ENCODE measurements around the gene MAPK14.
"Not testable (repeated sequence)": the region's sequence is repeated elsewhere in the genome, so short reads cannot be mapped to it uniquely, and the experiment has no call there.

The MAPK14 gene

GRCh38 chr6:36027501-36028087, at the start of gene MAPK14:
Gene MAPK14, plus strand, starts transcription at chr6:36027808. Its CDS starts 350 bp downstream, at chr6:36028158.
- no peaks in the 10 kb centered on the region for H3K9me3 Mint-ChIP-seq
- H3K36me3 Mint-ChIP-seq (ENCODE audit: low read depth) = peaks cover 15% of the 10 kb centered on the region
- peaks cover 29% of the 10 kb centered on the region for H3K4me1 Mint-ChIP-seq (ENCODE audit: low read depth)
- peaks cover 29% of the 10 kb centered on the region for H3K27me3 Mint-ChIP-seq (ENCODE audit: low read depth)
- peak within 1 kb of the TSS; percentile 89 for H3K4me3 Mint-ChIP-seq
- H3K27ac Mint-ChIP-seq = peak within 1 kb of the TSS; percentile 88

DNA sequence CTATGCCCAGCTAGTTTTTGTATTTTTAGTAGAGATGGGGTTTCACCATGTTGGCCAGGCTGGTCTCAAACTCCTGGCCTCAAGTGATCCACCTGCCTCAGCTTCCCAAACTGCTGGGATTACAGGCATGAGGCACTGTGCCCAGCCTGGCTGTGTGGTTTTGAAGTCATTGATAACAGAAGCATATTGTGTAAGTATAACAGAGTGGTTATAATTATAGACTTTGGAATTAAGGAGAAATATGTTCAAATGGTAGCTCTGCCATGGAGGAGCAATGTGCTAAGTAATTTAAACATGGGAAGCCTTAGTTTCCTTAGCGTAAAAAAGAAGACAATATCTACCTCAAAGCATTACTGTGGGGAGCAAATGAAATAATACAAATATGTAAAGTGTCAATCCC, 47.5 kb upstream of the MAPK14 start:
- H3K4me1 Mint-ChIP-seq (ENCODE audit: low read depth) = not testable (repeated sequence)

DNA sequence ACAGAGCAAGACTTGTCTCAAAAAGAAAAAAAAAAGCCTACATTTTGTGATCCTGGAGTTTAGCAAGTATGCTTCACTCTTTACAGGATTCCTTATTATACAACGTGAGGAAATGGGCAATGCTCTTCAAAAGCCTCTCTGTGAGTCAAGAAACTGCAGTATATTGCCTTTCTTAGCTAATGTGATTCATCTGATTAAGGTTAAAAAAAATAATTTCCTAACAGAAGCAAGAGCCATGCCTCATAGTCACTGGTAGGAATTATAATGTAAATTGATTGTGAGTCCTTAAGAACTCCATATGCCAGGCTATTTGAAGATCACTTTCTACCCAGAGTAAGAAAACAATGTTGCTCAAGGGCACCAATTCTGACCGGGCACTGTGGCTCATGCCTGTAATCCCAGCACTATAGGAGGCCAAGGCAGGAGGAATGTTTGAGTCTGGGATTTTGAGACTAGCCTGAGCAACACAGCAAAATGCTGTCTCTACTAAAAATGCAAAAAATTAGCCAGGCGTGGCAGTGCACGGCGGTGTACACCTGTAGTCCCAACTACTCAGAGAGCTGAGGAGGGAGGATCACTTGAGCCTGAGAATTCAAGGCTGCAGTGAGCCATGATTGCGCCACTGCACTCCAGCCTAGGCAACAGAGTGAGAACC, 46.5 kb upstream of the MAPK14 start:
- Mint-ChIP-seq H3K4me1 (ENCODE audit: low read depth) (no peaks in the 10 kb centered on the region), H3K27me3 (ENCODE audit: low read depth) (peaks cover 34% of the 10 kb centered on the region), H3K36me3 (ENCODE audit: low read depth) (no peaks in the 10 kb centered on the region), H3K9me3 (no peaks in the 10 kb centered on the region), H3K4me3 (no peak overlapping the region), H3K27ac (no peak overlapping the region)

More for the DNA sequence above, 47.5 kb upstream of the MAPK14 start:
- not testable (repeated sequence) for H3K27ac Mint-ChIP-seq; H3K36me3 Mint-ChIP-seq (ENCODE audit: low read depth); H3K9me3 Mint-ChIP-seq; H3K4me3 Mint-ChIP-seq
- H3K27me3 Mint-ChIP-seq (ENCODE audit: low read depth) = peaks cover 33% of the 10 kb centered on the region

DNA sequence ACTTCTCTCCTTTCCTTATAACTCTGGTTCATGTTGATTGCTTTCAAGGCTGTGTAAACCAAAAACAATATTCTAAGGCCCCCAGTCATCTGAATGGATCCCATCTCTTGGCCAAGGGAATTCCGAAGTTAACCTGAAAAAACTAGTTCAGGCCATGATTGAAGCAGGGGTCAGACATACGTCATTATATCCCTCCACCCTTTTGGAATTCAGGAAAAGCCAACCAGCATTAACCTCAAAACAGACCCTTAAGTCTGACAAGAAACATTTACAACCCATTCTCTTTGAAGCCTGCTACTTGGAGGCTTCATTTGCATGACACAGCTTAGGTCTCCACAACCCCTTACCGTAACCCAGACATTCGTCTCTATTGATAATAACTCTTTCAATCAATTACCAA, 42.9 kb upstream of the MAPK14 start:
- Mint-ChIP-seq H3K27ac (no peak overlapping the region), H3K27me3 (ENCODE audit: low read depth) (peaks cover 31% of the 10 kb centered on the region), H3K4me1 (ENCODE audit: low read depth) (no peaks in the 10 kb centered on the region), H3K9me3 (no peaks in the 10 kb centered on the region), H3K36me3 (ENCODE audit: low read depth) (no peaks in the 10 kb centered on the region), H3K4me3 (no peak overlapping the region)

- H3K27ac Mint-ChIP-seq; H3K4me3 Mint-ChIP-seq; H3K9me3 Mint-ChIP-seq; H3K4me1 Mint-ChIP-seq (ENCODE audit: low read depth); H3K36me3 Mint-ChIP-seq (ENCODE audit: low read depth): not testable (repeated sequence)
- H3K27me3 Mint-ChIP-seq (ENCODE audit: low read depth) = peaks cover 17% of the 10 kb centered on the region
Observed at GRCh38 chr6:35988047-35988446, 39.6 kb upstream of the MAPK14 start.

DNA sequence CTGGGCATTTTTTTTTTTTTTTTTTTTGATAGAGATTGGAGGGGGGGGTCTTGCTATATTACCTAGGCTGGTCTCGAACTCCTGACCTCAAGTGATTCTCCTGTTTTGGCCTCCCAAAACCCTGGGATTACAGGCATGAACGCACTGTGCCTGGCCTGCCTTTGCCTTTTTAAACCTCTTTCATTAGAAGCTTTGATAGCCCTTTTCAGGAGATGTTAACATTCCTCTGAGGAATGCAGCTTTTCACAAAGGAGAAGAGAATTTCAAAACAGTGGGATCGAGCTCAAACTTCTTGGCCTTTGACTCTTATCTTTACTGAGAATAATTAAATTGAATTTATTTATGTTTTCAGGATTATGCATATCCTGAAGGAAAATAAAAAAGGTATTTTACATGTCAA, 34.5 kb upstream of the MAPK14 start:
- no peaks in the 10 kb centered on the region for H3K36me3 Mint-ChIP-seq (ENCODE audit: low read depth)
- peaks cover 4% of the 10 kb centered on the region for H3K27me3 Mint-ChIP-seq (ENCODE audit: low read depth)
- no peak overlapping the region for H3K4me3 Mint-ChIP-seq
- H3K4me1 Mint-ChIP-seq (ENCODE audit: low read depth) = no peaks in the 10 kb centered on the region
- H3K9me3 Mint-ChIP-seq = no peaks in the 10 kb centered on the region
- H3K27ac Mint-ChIP-seq = no peak overlapping the region

GRCh38 chr6:36000451-36000850, 27.2 kb upstream of the MAPK14 start:
- H3K9me3 Mint-ChIP-seq = no peaks in the 10 kb centered on the region
- H3K4me3 Mint-ChIP-seq = no peak overlapping the region
- no peaks in the 10 kb centered on the region for H3K4me1 Mint-ChIP-seq (ENCODE audit: low read depth)
- peaks cover 11% of the 10 kb centered on the region for H3K27me3 Mint-ChIP-seq (ENCODE audit: low read depth)
- no peak overlapping the region for H3K27ac Mint-ChIP-seq
- H3K36me3 Mint-ChIP-seq (ENCODE audit: low read depth) = no peaks in the 10 kb centered on the region

DNA sequence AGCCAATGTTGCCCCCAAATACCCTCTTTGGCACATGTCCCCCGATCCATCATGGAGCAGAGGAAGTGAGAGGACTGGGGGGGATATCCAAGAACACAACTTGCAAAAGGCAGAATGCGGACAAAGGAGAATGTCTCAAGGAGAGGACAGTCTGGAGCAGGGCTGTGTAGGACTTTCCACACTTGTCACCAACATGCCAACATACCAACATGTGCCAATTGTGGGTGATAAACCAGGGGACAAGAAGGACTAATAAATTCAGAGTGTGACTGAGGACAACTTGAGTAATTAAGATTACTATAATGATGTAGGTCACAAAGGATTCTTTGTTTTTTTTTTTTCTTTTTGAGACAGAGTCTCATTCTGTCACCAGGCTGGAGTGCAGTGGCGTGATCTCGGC, 11.9 kb upstream of the MAPK14 start:
- no peak overlapping the region for H3K27ac Mint-ChIP-seq
- H3K36me3 Mint-ChIP-seq (ENCODE audit: low read depth) = no peaks in the 10 kb centered on the region
- H3K9me3 Mint-ChIP-seq = no peaks in the 10 kb centered on the region

DNA sequence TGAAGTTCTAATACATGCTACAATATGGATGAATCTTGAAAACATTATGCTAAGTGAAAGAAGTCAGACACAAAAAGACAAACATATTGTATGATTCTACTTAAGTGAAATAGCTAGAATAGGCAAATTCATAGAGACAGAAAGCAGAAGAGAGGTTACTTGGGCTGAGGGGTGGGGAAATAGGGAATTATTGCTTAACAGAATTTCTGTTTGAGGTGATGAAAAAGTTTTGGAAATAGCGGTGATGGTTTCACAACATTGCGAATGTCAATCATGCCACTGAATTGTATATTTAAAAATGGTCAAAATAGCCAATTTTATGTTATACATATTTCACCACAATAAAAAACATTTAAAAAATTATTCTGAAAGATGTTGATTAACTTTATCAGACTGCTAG, 9.3 kb upstream of the MAPK14 start:
- H3K4me3 Mint-ChIP-seq = no peak overlapping the region
- H3K36me3 Mint-ChIP-seq (ENCODE audit: low read depth) = no peaks in the 10 kb centered on the region
- no peak overlapping the region for H3K27ac Mint-ChIP-seq
- H3K9me3 Mint-ChIP-seq = no peaks in the 10 kb centered on the region
- H3K27me3 Mint-ChIP-seq (ENCODE audit: low read depth) = peaks cover 17% of the 10 kb centered on the region
- no peaks in the 10 kb centered on the region for H3K4me1 Mint-ChIP-seq (ENCODE audit: low read depth)

More for the DNA sequence above, 11.9 kb upstream of the MAPK14 start:
- Mint-ChIP-seq H3K27me3 (ENCODE audit: low read depth) (peaks cover 21% of the 10 kb centered on the region), H3K4me3 (no peak overlapping the region), H3K4me1 (ENCODE audit: low read depth) (no peaks in the 10 kb centered on the region)

- H3K27me3 Mint-ChIP-seq (ENCODE audit: low read depth) = peaks cover 21% of the 10 kb centered on the region
- no peaks in the 10 kb centered on the region for H3K4me1 Mint-ChIP-seq (ENCODE audit: low read depth)
- no peak overlapping the region for H3K4me3 Mint-ChIP-seq
- no peaks in the 10 kb centered on the region for H3K9me3 Mint-ChIP-seq
- no peaks in the 10 kb centered on the region for H3K36me3 Mint-ChIP-seq (ENCODE audit: low read depth)
- H3K27ac Mint-ChIP-seq = no peak overlapping the region
Observed at GRCh38 chr6:36019167-36019566, 8.4 kb upstream of the MAPK14 start.

GRCh38 chr6:36020154-36020553, 7.5 kb upstream of the MAPK14 start:
- Mint-ChIP-seq H3K4me1 (ENCODE audit: low read depth) (no peaks in the 10 kb centered on the region), H3K27ac (no peak overlapping the region), H3K9me3 (no peaks in the 10 kb centered on the region), H3K27me3 (ENCODE audit: low read depth) (peaks cover 25% of the 10 kb centered on the region), H3K36me3 (ENCODE audit: low read depth) (no peaks in the 10 kb centered on the region), H3K4me3 (no peak overlapping the region)

- peaks cover 9% of the 10 kb centered on the region for H3K4me1 Mint-ChIP-seq (ENCODE audit: low read depth)
- H3K27me3 Mint-ChIP-seq (ENCODE audit: low read depth) = peaks cover 29% of the 10 kb centered on the region
- peaks cover 5% of the 10 kb centered on the region for H3K36me3 Mint-ChIP-seq (ENCODE audit: low read depth)
- H3K9me3 Mint-ChIP-seq = no peaks in the 10 kb centered on the region
- H3K4me3 Mint-ChIP-seq = no peak within 1 kb of the TSS
- no peak within 1 kb of the TSS for H3K27ac Mint-ChIP-seq
Observed at GRCh38 chr6:36023996-36024795, 3.4 kb upstream of the MAPK14 start, which contains the start of gene SLC26A8. Gene SLC26A8, minus strand, starts transcription at chr6:36024641. Its CDS starts 4,934 bp downstream, at chr6:36019707.

- Mint-ChIP-seq H3K4me3 (no peak overlapping the region), H3K27me3 (ENCODE audit: low read depth) (peaks cover 29% of the 10 kb centered on the region), H3K9me3 (no peaks in the 10 kb centered on the region), H3K27ac (no peak overlapping the region), H3K36me3 (ENCODE audit: low read depth) (peaks cover 7% of the 10 kb centered on the region), H3K4me1 (ENCODE audit: low read depth) (peaks cover 15% of the 10 kb centered on the region)
Observed at GRCh38 chr6:36025260-36025931, 2.2 kb upstream of the MAPK14 start.

DNA sequence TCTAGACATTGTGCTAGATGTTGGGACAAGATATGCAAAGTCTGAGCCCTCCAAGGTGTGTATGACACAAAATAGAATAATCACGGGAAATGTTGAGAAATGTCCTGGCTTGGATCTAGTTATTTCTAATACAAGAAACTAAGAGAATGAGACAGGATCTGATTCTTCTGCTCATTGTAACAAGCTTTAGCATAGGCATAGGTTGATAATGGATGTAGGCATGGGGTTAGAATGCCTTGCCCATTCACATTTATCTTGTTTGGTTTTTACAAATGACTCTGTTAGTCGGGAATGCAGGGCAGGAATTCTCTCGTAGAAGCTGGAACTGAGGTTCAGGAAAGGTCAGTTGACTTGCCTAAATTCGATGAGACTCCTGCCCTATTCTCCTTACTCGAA, 1.7 kb upstream of the MAPK14 start:
- peaks cover 9% of the 10 kb centered on the region for H3K36me3 Mint-ChIP-seq (ENCODE audit: low read depth)
- no peak overlapping the region for H3K27ac Mint-ChIP-seq
- H3K9me3 Mint-ChIP-seq = no peaks in the 10 kb centered on the region
- H3K27me3 Mint-ChIP-seq (ENCODE audit: low read depth) = peaks cover 29% of the 10 kb centered on the region
- H3K4me1 Mint-ChIP-seq (ENCODE audit: low read depth) = peaks cover 18% of the 10 kb centered on the region
- H3K4me3 Mint-ChIP-seq = no peak overlapping the region
